Prostate gland (tissue), 1 donor: ENCODE measurements around the gene AGPS.

Source experiments
- POLR2A ChIP-seq: fragments of 450-650 bp; IDR thresholded peaks from one replicate; pipeline ENCODE4 v1.6.1; 2016; ENCODE audit warnings: antibody characterized with exemption, mild to moderate bottlenecking
- POLR2AphosphoS5 ChIP-seq: sonication (generic); formaldehyde crosslinking; IDR thresholded peaks from one replicate; pipeline ENCODE4 v1.6.1; 2017; ENCODE audit warnings: antibody characterized with exemption

DNA sequence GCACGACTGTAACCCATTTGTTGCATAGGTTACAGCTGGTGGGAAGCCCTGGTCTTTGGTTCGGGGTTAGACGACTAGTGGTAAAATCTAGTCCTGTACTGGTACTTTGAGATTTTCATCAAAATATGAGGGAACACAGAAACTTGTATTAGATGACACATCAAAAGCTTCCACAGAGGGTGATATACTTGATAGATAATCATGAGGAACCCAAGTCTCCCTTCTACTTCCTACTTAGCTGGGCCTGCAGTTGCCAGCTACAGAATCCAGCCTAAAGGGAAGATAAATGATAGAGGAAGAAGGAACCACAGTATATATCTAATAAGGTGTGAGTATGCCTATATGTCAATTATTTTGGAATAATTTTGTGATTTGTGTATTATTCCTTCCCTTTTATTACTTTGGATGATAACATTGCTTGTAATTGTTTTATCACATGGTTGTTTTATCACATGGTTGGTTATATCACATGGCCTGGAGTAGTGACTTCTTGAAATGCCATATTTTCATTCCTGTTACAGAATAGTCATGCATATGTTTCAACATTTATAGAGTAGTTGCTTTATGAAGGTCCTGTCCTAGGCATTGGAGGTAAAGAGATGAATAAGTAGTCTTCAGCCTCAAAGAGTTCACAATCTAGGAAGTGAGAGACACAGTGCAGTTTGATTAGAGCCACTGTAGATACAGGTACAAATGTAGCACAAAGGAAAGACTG, 2.9 kb downstream of the AGPS start:
- TF ChIP-seq POLR2A, result no peak
- no peak for TF ChIP-seq POLR2AphosphoS5
